Esophagus muscularis mucosa (tissue), 4 donors: ENCODE measurements around the gene MT1A.
A peak's percentile ranks its signal among the peaks of the same experiment; 100 is the strongest.

Experiments
- EP300 ChIP-seq: sonication (generic); formaldehyde crosslinking; IDR thresholded peaks from one replicate; pipeline ENCODE4 v1.6.1; 2017; ENCODE audit warnings: antibody characterized with exemption
- POLR2A ChIP-seq: fragments of 450-650 bp; IDR thresholded peaks from one replicate; pipeline ENCODE4 v1.6.1; 2017; ENCODE audit warnings: antibody characterized with exemption, moderate library complexity, mild to moderate bottlenecking, low read depth
- POLR2AphosphoS5 ChIP-seq, 2 donors: sonication (generic); formaldehyde crosslinking; IDR thresholded peaks; one replicate each; pipeline ENCODE4 v1.6.1; 2017; ENCODE audit warnings: antibody characterized with exemption in 2 of 2
- TF ChIP-seq, protein P1 (sequence below), 3 experiments: fragments of 200-600 bp in 2 of 3; fragments of 450-650 bp in 1 of 3; sonication (generic) in 2 of 3; IDR thresholded peaks; one replicate each; pipeline ENCODE4 v1.5.1; 2017 to 2019; ENCODE audit warnings: antibody characterized with exemption in 3 of 3, mild to moderate bottlenecking in 2 of 3, moderate library complexity in 1 of 3

DNA sequence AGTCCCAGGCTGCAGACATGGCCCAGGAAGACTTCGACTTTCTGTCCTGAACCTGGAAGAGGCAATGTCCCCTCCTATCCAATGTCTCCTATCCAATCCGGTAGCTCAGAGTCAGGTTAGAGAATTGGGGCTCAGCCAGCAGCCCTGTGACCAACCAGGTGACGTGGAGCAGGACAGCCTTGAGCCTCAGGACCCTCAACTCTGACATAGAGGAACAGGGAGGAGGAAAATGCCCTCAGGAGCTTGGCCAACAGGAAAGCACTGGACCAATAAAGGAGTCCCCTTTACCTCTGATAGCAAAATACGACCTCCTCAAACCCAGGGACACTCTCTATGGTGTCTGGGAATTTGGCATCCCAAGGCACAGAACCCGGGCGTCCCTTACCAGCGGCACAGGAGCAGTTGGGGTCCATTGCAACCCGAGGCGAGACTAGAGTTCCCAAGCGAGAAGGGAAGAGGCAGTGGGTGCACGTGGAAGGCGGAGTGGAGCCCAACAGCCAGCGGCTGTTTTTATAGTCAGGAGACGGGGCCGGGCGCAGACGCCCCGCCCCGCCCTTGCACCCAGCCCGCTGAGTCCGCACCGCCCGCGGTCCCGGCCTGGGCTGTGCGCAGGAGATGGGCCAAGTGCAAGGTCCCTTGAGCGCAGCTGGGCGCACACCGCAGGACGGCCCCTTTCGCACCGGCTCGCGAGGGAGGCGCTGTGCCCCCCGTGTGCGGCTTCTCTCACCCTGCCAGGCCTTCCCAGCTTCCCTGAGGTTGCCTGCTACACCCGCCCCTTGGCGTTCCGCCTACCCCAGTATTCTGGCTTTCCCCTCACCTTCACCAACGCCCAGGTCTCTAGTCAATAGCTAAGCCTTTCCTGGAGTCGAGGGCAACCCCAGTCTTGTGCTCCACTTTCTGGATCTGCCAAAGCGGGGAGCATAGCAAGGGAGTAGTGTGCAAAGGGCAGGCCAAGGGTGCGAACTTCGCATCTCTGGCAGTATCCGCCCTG is 29.4 kb downstream of the MT1A start, which contains the start of gene MT1G:
- TF ChIP-seq, protein P1, sequence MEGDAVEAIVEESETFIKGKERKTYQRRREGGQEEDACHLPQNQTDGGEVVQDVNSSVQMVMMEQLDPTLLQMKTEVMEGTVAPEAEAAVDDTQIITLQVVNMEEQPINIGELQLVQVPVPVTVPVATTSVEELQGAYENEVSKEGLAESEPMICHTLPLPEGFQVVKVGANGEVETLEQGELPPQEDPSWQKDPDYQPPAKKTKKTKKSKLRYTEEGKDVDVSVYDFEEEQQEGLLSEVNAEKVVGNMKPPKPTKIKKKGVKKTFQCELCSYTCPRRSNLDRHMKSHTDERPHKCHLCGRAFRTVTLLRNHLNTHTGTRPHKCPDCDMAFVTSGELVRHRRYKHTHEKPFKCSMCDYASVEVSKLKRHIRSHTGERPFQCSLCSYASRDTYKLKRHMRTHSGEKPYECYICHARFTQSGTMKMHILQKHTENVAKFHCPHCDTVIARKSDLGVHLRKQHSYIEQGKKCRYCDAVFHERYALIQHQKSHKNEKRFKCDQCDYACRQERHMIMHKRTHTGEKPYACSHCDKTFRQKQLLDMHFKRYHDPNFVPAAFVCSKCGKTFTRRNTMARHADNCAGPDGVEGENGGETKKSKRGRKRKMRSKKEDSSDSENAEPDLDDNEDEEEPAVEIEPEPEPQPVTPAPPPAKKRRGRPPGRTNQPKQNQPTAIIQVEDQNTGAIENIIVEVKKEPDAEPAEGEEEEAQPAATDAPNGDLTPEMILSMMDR (IDR thresholded peaks at IDR 0.05): no peak
- TF ChIP-seq POLR2A (no peak), POLR2AphosphoS5 (IDR thresholded peaks at IDR 0.05) (peak in 1 of 2 donors; percentile 64), EP300 (no peak)
